ENCODE measurements around the gene LRRC66.
A peak's percentile ranks its signal among the peaks of the same experiment; 100 is the strongest.

Gene LRRC66, protein sequence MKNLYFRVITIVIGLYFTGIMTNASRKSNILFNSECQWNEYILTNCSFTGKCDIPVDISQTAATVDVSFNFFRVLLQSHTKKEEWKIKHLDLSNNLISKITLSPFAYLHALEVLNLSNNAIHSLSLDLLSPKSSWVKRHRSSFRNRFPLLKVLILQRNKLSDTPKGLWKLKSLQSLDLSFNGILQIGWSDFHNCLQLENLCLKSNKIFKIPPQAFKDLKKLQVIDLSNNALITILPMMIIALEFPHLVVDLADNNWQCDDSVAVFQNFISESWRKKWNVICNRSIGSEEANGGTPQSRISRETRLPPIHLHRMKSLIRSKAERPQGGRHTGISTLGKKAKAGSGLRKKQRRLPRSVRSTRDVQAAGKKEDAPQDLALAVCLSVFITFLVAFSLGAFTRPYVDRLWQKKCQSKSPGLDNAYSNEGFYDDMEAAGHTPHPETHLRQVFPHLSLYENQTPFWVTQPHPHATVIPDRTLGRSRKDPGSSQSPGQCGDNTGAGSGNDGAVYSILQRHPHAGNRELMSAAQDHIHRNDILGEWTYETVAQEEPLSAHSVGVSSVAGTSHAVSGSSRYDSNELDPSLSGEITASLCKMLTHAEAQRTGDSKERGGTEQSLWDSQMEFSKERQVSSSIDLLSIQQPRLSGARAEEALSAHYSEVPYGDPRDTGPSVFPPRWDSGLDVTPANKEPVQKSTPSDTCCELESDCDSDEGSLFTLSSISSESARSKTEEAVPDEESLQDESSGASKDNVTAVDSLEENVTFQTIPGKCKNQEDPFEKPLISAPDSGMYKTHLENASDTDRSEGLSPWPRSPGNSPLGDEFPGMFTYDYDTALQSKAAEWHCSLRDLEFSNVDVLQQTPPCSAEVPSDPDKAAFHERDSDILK

DNA sequence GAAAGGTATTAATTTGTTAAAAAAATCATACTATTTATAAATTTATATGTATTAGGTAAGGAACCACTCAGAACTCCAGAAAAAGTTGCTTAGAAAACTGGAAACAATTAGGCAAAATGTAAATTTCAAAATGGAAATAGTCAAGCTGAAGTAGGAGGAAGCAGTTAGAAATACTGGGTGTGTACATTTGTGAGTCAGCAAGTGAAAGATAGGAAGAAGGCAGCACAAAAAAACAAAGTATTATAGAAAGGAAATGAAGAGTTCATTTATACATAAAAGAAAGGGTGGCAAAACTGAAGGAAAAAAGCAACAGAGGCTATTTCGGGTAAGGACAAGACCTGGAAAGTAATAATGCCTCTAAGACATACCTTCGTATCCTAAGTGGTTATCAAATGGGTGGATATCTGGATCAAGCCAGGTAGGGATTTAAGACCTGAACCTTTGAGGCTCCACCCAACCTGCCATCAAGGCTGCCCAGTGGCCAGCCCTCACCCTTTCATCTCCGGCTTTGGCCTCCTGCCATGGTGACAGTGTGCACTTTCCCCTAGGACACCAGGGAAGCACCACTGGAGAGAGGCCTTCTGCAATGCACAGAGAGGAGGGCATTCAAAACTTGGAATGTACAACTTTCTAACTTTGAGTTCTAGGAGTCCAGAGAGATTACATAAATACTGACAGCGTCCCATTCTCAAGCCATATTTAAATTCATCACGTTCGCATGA, at the start of gene LRRC66:
Gene LRRC66 (minus strand): TSS at position 428 of the 722 bp plus-strand sequence. CDS start 2,750 bp downstream, outside the sequence.
- TF ChIP-seq, protein P1, sequence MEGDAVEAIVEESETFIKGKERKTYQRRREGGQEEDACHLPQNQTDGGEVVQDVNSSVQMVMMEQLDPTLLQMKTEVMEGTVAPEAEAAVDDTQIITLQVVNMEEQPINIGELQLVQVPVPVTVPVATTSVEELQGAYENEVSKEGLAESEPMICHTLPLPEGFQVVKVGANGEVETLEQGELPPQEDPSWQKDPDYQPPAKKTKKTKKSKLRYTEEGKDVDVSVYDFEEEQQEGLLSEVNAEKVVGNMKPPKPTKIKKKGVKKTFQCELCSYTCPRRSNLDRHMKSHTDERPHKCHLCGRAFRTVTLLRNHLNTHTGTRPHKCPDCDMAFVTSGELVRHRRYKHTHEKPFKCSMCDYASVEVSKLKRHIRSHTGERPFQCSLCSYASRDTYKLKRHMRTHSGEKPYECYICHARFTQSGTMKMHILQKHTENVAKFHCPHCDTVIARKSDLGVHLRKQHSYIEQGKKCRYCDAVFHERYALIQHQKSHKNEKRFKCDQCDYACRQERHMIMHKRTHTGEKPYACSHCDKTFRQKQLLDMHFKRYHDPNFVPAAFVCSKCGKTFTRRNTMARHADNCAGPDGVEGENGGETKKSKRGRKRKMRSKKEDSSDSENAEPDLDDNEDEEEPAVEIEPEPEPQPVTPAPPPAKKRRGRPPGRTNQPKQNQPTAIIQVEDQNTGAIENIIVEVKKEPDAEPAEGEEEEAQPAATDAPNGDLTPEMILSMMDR (IDR thresholded peaks at IDR 0.05; ENCODE audit: low read depth, low read length, missing control alignments), result no peak
- DNase-seq (ENCODE audit: low read depth), result no peak
- H3K4me3 ChIP-seq (ENCODE audit: low read depth, low read length), result no peak within 1 kb of the TSS
- in situ Hi-C loops (cut with HindIII; ENCODE audit: low sequenced_read_pairs), result no loop called here

DNA sequence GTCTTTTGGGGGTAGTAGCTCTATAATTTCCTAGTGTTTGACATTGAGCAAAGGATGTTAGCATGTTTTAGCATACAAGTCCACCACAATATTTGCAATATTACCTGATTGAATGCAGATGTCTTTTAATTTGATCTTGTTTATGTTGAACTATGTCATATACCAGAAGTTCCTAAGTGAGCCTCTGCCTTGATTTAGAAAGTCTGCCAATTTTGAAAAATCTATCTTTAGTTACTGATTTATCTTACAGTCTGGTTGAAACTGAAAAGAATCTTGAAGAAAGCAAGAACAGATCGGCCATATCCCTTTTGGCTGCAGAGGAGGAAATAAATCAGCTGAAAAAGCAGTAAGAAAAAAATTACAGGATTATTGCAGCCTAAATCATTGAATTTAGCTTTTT, 49.4 kb upstream of the LRRC66 start:
- TF ChIP-seq, protein P1 (IDR thresholded peaks at IDR 0.05; ENCODE audit: low read depth, low read length, missing control alignments), result no peak
- no peak overlapping the region for H3K4me3 ChIP-seq (ENCODE audit: low read depth, low read length)
- no peak for DNase-seq (ENCODE audit: low read depth)
- in situ Hi-C loops (cut with HindIII; ENCODE audit: low sequenced_read_pairs), result no loop called here

DNA sequence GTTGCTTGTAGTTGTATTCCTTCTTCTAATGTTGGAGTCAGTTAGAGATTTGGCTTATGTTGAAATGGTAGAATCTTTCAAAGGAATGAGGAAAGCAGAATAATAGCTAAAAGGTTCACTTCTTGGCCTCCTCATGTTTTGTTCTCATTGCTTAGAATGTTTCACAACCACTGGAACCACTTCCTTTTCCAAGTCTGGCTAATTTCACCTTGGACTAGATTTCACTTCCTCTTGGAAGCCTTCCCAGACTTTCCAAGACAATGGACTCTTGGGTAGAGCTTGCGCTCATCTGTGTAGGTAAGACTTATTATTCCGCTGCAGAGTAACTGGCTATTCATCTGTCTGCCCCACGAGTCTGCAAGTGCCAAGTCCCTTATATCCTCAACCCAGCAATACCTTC, 39.2 kb upstream of the LRRC66 start:
- peak; percentile 88 for DNase-seq (ENCODE audit: low read depth)
- H3K4me3 ChIP-seq (ENCODE audit: low read depth, low read length), result no peak overlapping the region
- in situ Hi-C loops (cut with HindIII; ENCODE audit: low sequenced_read_pairs), result no loop called here
- TF ChIP-seq, protein P1 (IDR thresholded peaks at IDR 0.05; ENCODE audit: low read depth, low read length, missing control alignments), result no peak

DNA sequence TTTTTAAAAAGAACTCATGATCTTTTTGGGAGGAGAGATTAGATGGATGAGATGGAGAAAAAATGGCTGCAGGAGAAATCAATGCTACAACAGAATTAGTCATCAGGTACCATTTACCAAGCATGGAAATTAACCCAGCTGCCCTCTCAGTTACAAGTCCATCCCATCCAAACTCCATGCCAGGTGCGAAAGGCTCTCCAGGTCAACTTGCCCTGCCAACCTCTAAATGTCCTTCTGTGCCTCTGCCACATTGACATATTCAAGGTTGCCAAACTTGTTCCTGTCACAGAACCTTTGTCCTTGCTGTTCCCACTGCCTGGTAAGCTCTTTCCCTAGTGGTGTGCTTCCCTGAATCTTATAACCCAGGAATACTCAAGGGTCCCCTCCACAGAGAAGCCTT, 38.1 kb upstream of the LRRC66 start:
- no peak for DNase-seq (ENCODE audit: low read depth)
- H3K4me3 ChIP-seq (ENCODE audit: low read depth, low read length), result no peak overlapping the region
- TF ChIP-seq, protein P1 (IDR thresholded peaks at IDR 0.05; ENCODE audit: low read depth, low read length, missing control alignments), result no peak
- in situ Hi-C loops (cut with HindIII; ENCODE audit: low sequenced_read_pairs), result no loop called here

DNA sequence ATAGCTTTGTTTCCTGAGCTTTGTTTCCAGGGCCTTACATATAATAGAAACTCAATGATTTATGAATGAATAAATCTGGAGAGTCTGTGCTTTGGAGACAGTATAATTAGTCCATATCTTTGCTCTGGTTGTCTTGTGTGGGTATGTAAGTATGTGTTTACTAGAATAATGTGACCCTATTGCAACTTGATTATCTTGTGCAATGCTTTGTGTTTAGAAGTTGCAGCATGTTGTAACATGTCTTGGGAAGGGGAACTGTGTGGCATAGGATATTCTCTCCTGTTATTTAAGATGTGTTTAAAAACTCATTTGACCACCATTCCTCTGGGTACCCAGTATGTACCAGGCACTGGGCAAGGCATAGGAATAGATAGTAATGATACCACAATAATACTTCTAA, 37.0 kb upstream of the LRRC66 start:
- in situ Hi-C loops (cut with HindIII; ENCODE audit: low sequenced_read_pairs), result no loop called here
- TF ChIP-seq, protein P1 (IDR thresholded peaks at IDR 0.05; ENCODE audit: low read depth, low read length, missing control alignments), result no peak
- H3K4me3 ChIP-seq (ENCODE audit: low read depth, low read length), result no peak overlapping the region
- no peak for DNase-seq (ENCODE audit: low read depth)

DNA sequence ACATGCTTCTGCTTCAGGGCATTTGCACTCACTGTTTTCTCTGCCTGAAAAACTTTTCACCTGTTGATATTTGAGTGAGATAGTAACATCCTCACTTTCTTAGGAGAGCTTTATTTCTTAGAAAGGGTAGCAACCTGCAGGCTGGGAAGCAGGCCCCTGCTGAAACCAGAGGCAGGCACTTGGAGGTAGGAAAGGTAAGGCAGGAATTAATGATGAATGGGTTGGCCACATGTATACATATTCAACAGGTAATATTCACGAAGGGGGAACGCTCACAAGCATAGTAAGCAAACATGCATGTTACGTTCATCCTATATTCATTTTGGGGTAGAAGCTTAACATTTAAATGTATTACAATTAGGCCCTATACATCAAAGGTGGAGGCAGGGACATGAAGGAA, 34.1 kb upstream of the LRRC66 start:
- H3K4me3 ChIP-seq (ENCODE audit: low read depth, low read length), result no peak overlapping the region
- in situ Hi-C loops (cut with HindIII; ENCODE audit: low sequenced_read_pairs), result no loop called here
- no peak for DNase-seq (ENCODE audit: low read depth)
- TF ChIP-seq, protein P1 (IDR thresholded peaks at IDR 0.05; ENCODE audit: low read depth, low read length, missing control alignments), result no peak

Data from astrocyte of the cerebellum (primary cell).